ENCODE results near the gene STIM1. TPM values are rescaled to one million over a fixed set of nuclear protein-coding genes. Genes with fewer than 3 reads are reported as not detected.

Gene STIM1
- total RNA-seq, 3 donors from 2014 or later (not counting 1 experiment from before 2014, with no cell fraction given), result 171 to 187 (median 175) TPM

GRCh38 chr11:4118107-4118506 is 262.6 kb downstream of the STIM1 start:
- H3K4me1 ChIP-seq (ENCODE audit: control insufficient read depth, insufficient read depth, low read length), result no peaks in the 10 kb centered on the region
- no peaks in the 10 kb centered on the region for H3K9me3 Mint-ChIP-seq
- H3K36me3 ChIP-seq (ENCODE audit: control insufficient read depth, insufficient read depth, low read length), result peaks cover 49% of the 10 kb centered on the region
- no peak overlapping the region for H3K27ac Mint-ChIP-seq
- H3K4me3 Mint-ChIP-seq, result no peak overlapping the region
- H3K4me3 ChIP-seq (ENCODE audit: low read length), result no peak overlapping the region
- H3K27ac ChIP-seq (ENCODE audit: low read length), result no peak overlapping the region
- peaks cover 14% of the 10 kb centered on the region for H3K36me3 Mint-ChIP-seq
- H3K9me3 ChIP-seq (ENCODE audit: control insufficient read depth, insufficient read depth, low read length), result no peaks in the 10 kb centered on the region
- H3K27me3 Mint-ChIP-seq (ENCODE audit: low read depth in 2 of 2), result no peaks in the 10 kb centered on the region
- H3K4me1 Mint-ChIP-seq, result peaks cover 0 to 4% of the 10 kb centered on the region in 2 donors
- intact Hi-C loops (cut with micrococcal nuclease), result no loop called here
- WGBS (ENCODE audit: insufficient coverage), result 95% methylated on average over 2 of the region's 3 CpGs
- DNase-seq (no peak), ATAC-seq (no peak)
- no peaks in the 10 kb centered on the region for H3K27me3 ChIP-seq (ENCODE audit: control insufficient read depth, insufficient read depth, low read length)
- no peak for TF ChIP-seq CTCF (IDR thresholded peaks at IDR 0.05)

DNA sequence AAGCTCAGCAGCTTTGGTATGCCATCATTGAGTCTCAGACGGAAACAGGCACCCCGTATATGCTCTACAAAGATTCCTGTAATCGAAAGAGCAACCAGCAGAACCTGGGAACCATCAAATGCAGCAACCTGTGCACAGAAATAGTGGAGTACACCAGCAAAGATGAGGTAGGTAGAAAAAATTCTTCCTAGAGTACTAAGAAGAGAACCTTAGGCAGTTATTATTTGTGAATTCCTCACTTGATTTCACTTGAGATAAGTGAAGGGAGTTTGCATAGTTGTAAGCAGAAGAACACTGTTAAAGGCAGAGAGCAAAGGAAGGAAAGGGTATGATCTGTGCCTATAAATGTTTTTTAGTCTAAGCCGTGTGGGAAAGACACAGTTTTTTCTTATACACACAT is 267.8 kb downstream of the STIM1 start:
- no peak overlapping the region for H3K27ac Mint-ChIP-seq
- DNase-seq (no peak), ATAC-seq (no peak)
- H3K4me1 ChIP-seq (ENCODE audit: control insufficient read depth, insufficient read depth, low read length), result no peaks in the 10 kb centered on the region
- H3K4me3 ChIP-seq (ENCODE audit: low read length), result no peak overlapping the region
- H3K27me3 Mint-ChIP-seq (ENCODE audit: low read depth in 2 of 2), result no peaks in the 10 kb centered on the region
- 100% methylated on average over 4 of the region's 4 CpGs for WGBS (ENCODE audit: insufficient coverage)
- H3K4me1 Mint-ChIP-seq, result peaks cover 0 to 7% of the 10 kb centered on the region in 2 donors
- H3K4me3 Mint-ChIP-seq, result no peak overlapping the region
- H3K36me3 Mint-ChIP-seq, result peaks cover 30% of the 10 kb centered on the region
- H3K9me3 ChIP-seq (ENCODE audit: control insufficient read depth, insufficient read depth, low read length), result no peaks in the 10 kb centered on the region
- H3K27ac ChIP-seq (ENCODE audit: low read length), result no peak overlapping the region
- no peak for TF ChIP-seq CTCF (IDR thresholded peaks at IDR 0.05)
- H3K27me3 ChIP-seq (ENCODE audit: control insufficient read depth, insufficient read depth, low read length), result no peaks in the 10 kb centered on the region
- intact Hi-C loops (cut with micrococcal nuclease), result no loop called here
- H3K36me3 ChIP-seq (ENCODE audit: control insufficient read depth, insufficient read depth, low read length), result peaks cover 59% of the 10 kb centered on the region
- H3K9me3 Mint-ChIP-seq, result no peaks in the 10 kb centered on the region

GRCh38 chr11:4125141-4125540 is 269.7 kb downstream of the STIM1 start:
- WGBS (ENCODE audit: insufficient coverage), result 98% methylated on average over 6 of the region's 6 CpGs

More at GRCh38 chr11:4125141-4125540, 269.7 kb downstream of the STIM1 start:
- no peak overlapping the region for H3K4me3 ChIP-seq (ENCODE audit: low read length)
- Mint-ChIP-seq H3K36me3 (peaks cover 30% of the 10 kb centered on the region), H3K27me3 (ENCODE audit: low read depth in 2 of 2) (no peaks in the 10 kb centered on the region), H3K9me3 (no peaks in the 10 kb centered on the region), H3K27ac (no peak overlapping the region), H3K4me3 (no peak overlapping the region), H3K4me1 (peaks cover 0 to 7% of the 10 kb centered on the region in 2 donors)
- H3K4me1 ChIP-seq (ENCODE audit: control insufficient read depth, insufficient read depth, low read length), result no peaks in the 10 kb centered on the region
- H3K9me3 ChIP-seq (ENCODE audit: control insufficient read depth, insufficient read depth, low read length), result no peaks in the 10 kb centered on the region
- DNase-seq, result no peak
- TF ChIP-seq CTCF (IDR thresholded peaks at IDR 0.05), result no peak
- intact Hi-C loops (cut with micrococcal nuclease), result no loop called here
- no peaks in the 10 kb centered on the region for H3K27me3 ChIP-seq (ENCODE audit: control insufficient read depth, insufficient read depth, low read length)
- H3K27ac ChIP-seq (ENCODE audit: low read length), result no peak overlapping the region
- H3K36me3 ChIP-seq (ENCODE audit: control insufficient read depth, insufficient read depth, low read length), result peaks cover 63% of the 10 kb centered on the region
- no peak for ATAC-seq
